Measurements from ENCODE around the gene EDC4. TPM values are rescaled to one million over a fixed set of nuclear protein-coding genes. Genes with fewer than 3 reads are reported as not detected.
A peak's percentile ranks its signal among the peaks of the same experiment; 100 is the strongest.

Gene EDC4
- total RNA-seq, 1 donor from 2014 or later: 75.4 TPM

DNA sequence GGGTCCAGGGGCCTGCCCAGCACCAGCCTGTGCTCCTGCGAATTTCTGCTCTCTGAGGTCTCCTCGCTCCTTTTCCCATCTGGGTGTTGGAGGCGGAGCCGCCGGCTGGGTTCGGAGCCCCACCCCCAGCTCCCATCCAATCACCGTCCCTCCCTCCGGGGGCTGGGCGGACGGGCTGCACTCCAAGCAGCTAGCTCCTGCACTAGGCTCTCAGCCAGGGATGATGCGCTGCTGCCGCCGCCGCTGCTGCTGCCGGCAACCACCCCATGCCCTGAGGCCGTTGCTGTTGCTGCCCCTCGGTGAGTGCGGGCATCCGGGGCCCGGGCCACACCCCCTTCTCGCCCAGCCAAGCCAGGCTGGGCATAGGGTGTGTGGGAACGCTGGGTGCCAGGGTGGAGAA lies 11.8 kb downstream of the EDC4 start, which contains the start of gene NRN1L:
Gene NRN1L, plus strand, starts transcription at position 202 of the 400 bp plus-strand sequence. Its CDS starts 19 bp downstream, at position 221.
- Mint-ChIP-seq H3K36me3 (ENCODE audit: unreplicated experiment) (peaks cover 19% of the 10 kb centered on the region), H3K27me3 (ENCODE audit: unreplicated experiment) (no peaks in the 10 kb centered on the region), H3K27ac (ENCODE audit: unreplicated experiment) (peak within 1 kb of the TSS; percentile 62), H3K9me3 (ENCODE audit: unreplicated experiment) (no peaks in the 10 kb centered on the region), H3K4me3 (ENCODE audit: unreplicated experiment) (no peak within 1 kb of the TSS), H3K4me1 (ENCODE audit: unreplicated experiment) (peaks cover 9% of the 10 kb centered on the region)
- TF ChIP-seq, protein P1, sequence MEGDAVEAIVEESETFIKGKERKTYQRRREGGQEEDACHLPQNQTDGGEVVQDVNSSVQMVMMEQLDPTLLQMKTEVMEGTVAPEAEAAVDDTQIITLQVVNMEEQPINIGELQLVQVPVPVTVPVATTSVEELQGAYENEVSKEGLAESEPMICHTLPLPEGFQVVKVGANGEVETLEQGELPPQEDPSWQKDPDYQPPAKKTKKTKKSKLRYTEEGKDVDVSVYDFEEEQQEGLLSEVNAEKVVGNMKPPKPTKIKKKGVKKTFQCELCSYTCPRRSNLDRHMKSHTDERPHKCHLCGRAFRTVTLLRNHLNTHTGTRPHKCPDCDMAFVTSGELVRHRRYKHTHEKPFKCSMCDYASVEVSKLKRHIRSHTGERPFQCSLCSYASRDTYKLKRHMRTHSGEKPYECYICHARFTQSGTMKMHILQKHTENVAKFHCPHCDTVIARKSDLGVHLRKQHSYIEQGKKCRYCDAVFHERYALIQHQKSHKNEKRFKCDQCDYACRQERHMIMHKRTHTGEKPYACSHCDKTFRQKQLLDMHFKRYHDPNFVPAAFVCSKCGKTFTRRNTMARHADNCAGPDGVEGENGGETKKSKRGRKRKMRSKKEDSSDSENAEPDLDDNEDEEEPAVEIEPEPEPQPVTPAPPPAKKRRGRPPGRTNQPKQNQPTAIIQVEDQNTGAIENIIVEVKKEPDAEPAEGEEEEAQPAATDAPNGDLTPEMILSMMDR (IDR thresholded peaks at IDR 0.05): no peak
- peak; percentile 91 for DNase-seq (ENCODE audit: extremely low spot score, unreplicated experiment)

- no peaks in the 10 kb centered on the region for H3K9me3 Mint-ChIP-seq (ENCODE audit: unreplicated experiment)
- no peak overlapping the region for H3K4me3 Mint-ChIP-seq (ENCODE audit: unreplicated experiment)
- no peak for DNase-seq (ENCODE audit: extremely low spot score, unreplicated experiment)
- H3K27ac Mint-ChIP-seq (ENCODE audit: unreplicated experiment): no peak overlapping the region
- H3K36me3 Mint-ChIP-seq (ENCODE audit: unreplicated experiment): peaks cover 14% of the 10 kb centered on the region
- TF ChIP-seq, protein P1 (IDR thresholded peaks at IDR 0.05): no peak
- H3K27me3 Mint-ChIP-seq (ENCODE audit: unreplicated experiment): no peaks in the 10 kb centered on the region
- H3K4me1 Mint-ChIP-seq (ENCODE audit: unreplicated experiment): peaks cover 9% of the 10 kb centered on the region
Observed at GRCh38 chr16:67885545-67885944, 12.7 kb downstream of the EDC4 start.

DNA sequence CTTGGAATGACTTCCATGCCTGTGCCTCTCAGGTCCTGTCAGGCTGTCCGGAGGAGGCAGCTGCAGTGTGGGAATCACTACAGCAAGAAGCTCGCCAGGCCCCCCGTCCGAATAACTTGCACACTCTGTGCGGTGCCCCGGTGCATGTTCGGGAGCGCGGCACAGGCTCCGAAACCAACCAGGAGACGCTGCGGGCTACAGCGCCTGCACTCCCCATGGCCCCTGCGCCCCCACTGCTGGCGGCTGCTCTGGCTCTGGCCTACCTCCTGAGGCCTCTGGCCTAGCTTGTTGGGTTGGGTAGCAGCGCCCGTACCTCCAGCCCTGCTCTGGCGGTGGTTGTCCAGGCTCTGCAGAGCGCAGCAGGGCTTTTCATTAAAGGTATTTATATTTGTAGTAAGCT lies 13.1 kb downstream of the EDC4 start:
- no peaks in the 10 kb centered on the region for H3K9me3 Mint-ChIP-seq (ENCODE audit: unreplicated experiment)
- DNase-seq (ENCODE audit: extremely low spot score, unreplicated experiment): no peak
- no peak overlapping the region for H3K27ac Mint-ChIP-seq (ENCODE audit: unreplicated experiment)
- H3K4me1 Mint-ChIP-seq (ENCODE audit: unreplicated experiment): peaks cover 9% of the 10 kb centered on the region
- peaks cover 14% of the 10 kb centered on the region for H3K36me3 Mint-ChIP-seq (ENCODE audit: unreplicated experiment)
- no peaks in the 10 kb centered on the region for H3K27me3 Mint-ChIP-seq (ENCODE audit: unreplicated experiment)
- TF ChIP-seq, protein P1 (IDR thresholded peaks at IDR 0.05): no peak
- H3K4me3 Mint-ChIP-seq (ENCODE audit: unreplicated experiment): no peak overlapping the region

GRCh38 chr16:67886387-67886786 lies 13.5 kb downstream of the EDC4 start:
- DNase-seq (ENCODE audit: extremely low spot score, unreplicated experiment): no peak
- no peak overlapping the region for H3K4me3 Mint-ChIP-seq (ENCODE audit: unreplicated experiment)
- H3K36me3 Mint-ChIP-seq (ENCODE audit: unreplicated experiment): peaks cover 14% of the 10 kb centered on the region
- TF ChIP-seq, protein P1 (IDR thresholded peaks at IDR 0.05): no peak
- H3K4me1 Mint-ChIP-seq (ENCODE audit: unreplicated experiment): peaks cover 9% of the 10 kb centered on the region
- no peaks in the 10 kb centered on the region for H3K9me3 Mint-ChIP-seq (ENCODE audit: unreplicated experiment)
- H3K27ac Mint-ChIP-seq (ENCODE audit: unreplicated experiment): no peak overlapping the region
- H3K27me3 Mint-ChIP-seq (ENCODE audit: unreplicated experiment): no peaks in the 10 kb centered on the region

DNA sequence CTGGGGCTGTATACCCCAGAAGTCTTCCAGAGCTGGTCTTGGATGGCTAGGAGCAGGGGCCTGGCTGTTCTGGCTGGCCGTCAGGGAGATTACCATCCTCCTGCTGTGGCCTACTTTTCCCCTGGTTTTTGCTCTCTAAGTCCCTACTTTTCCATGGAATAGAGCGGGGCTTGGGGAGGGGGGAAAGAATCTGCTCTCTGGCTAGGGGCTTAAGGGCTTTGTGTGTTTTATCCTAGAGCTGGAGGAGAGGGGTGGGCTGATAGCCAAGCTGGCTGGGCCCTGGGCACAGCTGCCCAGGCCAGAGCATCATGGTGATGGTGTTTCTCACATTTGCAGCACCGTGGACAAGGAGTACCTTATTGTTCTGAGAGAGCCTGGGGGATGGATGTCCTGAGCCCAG lies 15.5 kb downstream of the EDC4 start:
- no peaks in the 10 kb centered on the region for H3K9me3 Mint-ChIP-seq (ENCODE audit: unreplicated experiment)
- peaks cover 10% of the 10 kb centered on the region for H3K36me3 Mint-ChIP-seq (ENCODE audit: unreplicated experiment)
- peaks cover 17% of the 10 kb centered on the region for H3K4me1 Mint-ChIP-seq (ENCODE audit: unreplicated experiment)
- H3K27ac Mint-ChIP-seq (ENCODE audit: unreplicated experiment): no peak overlapping the region
- TF ChIP-seq, protein P1 (IDR thresholded peaks at IDR 0.05): no peak
- no peak for DNase-seq (ENCODE audit: extremely low spot score, unreplicated experiment)
- H3K27me3 Mint-ChIP-seq (ENCODE audit: unreplicated experiment): no peaks in the 10 kb centered on the region
- no peak overlapping the region for H3K4me3 Mint-ChIP-seq (ENCODE audit: unreplicated experiment)
